Rectal smooth muscle tissue (tissue), 1 donor: ENCODE data around the gene SPOP.

ENCODE experiments used
- H3K27ac ChIP-seq: one replicate; pipeline ENCODE4 v1.7.0; 2013; ENCODE audit warnings: low read depth, low read length, inconsistent platforms
- H3K27me3 ChIP-seq: one replicate; pipeline ENCODE4 v1.7.0; 2013; ENCODE audit warnings: low read length; ENCODE audit not compliant: control insufficient read depth, insufficient read depth
- H3K36me3 ChIP-seq: one replicate; pipeline ENCODE4 v1.7.0; 2013; ENCODE audit warnings: low read length; ENCODE audit not compliant: control insufficient read depth, insufficient read depth
- H3K4me1 ChIP-seq: one replicate; pipeline ENCODE4 v1.7.0; 2013; ENCODE audit warnings: low read length; ENCODE audit not compliant: control insufficient read depth, insufficient read depth
- H3K4me3 ChIP-seq: one replicate; pipeline ENCODE4 v1.7.0; 2013; ENCODE audit warnings: low read length
- H3K9ac ChIP-seq: one replicate; pipeline ENCODE4 v1.7.0; 2013; ENCODE audit warnings: low read length

Gene SPOP

GRCh38 chr17:49597436-49597835 is 80.5 kb downstream of the SPOP start:
- Histone ChIP-seq H3K27me3 (no peaks in the 10 kb centered on the region), H3K36me3 (peaks cover 43% of the 10 kb centered on the region), H3K4me3 (no peak overlapping the region), H3K4me1 (peaks cover 14% of the 10 kb centered on the region), H3K27ac (peak overlapping the region; percentile 49), H3K9ac (no peak overlapping the region)

- Histone ChIP-seq H3K4me3 (no peak overlapping the region), H3K36me3 (peaks cover 41% of the 10 kb centered on the region), H3K27ac (no peak overlapping the region), H3K9ac (no peak overlapping the region), H3K27me3 (no peaks in the 10 kb centered on the region), H3K4me1 (peaks cover 7% of the 10 kb centered on the region)
Observed at GRCh38 chr17:49596613-49597244, 81.2 kb downstream of the SPOP start.

GRCh38 chr17:49595980-49596379 is 81.9 kb downstream of the SPOP start:
- peaks cover 6% of the 10 kb centered on the region for H3K4me1 ChIP-seq
- no peak overlapping the region for H3K4me3 ChIP-seq
- no peak overlapping the region for H3K27ac ChIP-seq
- H3K27me3 ChIP-seq = no peaks in the 10 kb centered on the region
- no peak overlapping the region for H3K9ac ChIP-seq
- H3K36me3 ChIP-seq = peaks cover 40% of the 10 kb centered on the region

GRCh38 chr17:49595328-49595727 is 82.6 kb downstream of the SPOP start:
- no peaks in the 10 kb centered on the region for H3K27me3 ChIP-seq
- H3K4me3 ChIP-seq = no peak overlapping the region
- peaks cover 6% of the 10 kb centered on the region for H3K4me1 ChIP-seq
- no peak overlapping the region for H3K27ac ChIP-seq
- no peak overlapping the region for H3K9ac ChIP-seq
- peaks cover 34% of the 10 kb centered on the region for H3K36me3 ChIP-seq

- H3K27ac ChIP-seq = no peak overlapping the region
- H3K4me1 ChIP-seq = no peaks in the 10 kb centered on the region
- no peak overlapping the region for H3K9ac ChIP-seq
- H3K27me3 ChIP-seq = no peaks in the 10 kb centered on the region
- H3K4me3 ChIP-seq = no peak overlapping the region
- H3K36me3 ChIP-seq = peaks cover 21% of the 10 kb centered on the region
Observed at GRCh38 chr17:49592263-49592662, 85.6 kb downstream of the SPOP start.

- Histone ChIP-seq H3K9ac (no peak overlapping the region), H3K27me3 (no peaks in the 10 kb centered on the region), H3K4me3 (no peak overlapping the region), H3K36me3 (peaks cover 9% of the 10 kb centered on the region), H3K4me1 (no peaks in the 10 kb centered on the region), H3K27ac (no peak overlapping the region)
Observed at GRCh38 chr17:49590874-49591273, 87.0 kb downstream of the SPOP start.

GRCh38 chr17:49589577-49589927 is 88.3 kb downstream of the SPOP start:
- Histone ChIP-seq H3K4me3 (no peak overlapping the region), H3K36me3 (peaks cover 9% of the 10 kb centered on the region), H3K9ac (no peak overlapping the region), H3K27me3 (no peaks in the 10 kb centered on the region), H3K27ac (no peak overlapping the region), H3K4me1 (no peaks in the 10 kb centered on the region)

- H3K9ac ChIP-seq = no peak overlapping the region
- no peaks in the 10 kb centered on the region for H3K4me1 ChIP-seq
- H3K27me3 ChIP-seq = no peaks in the 10 kb centered on the region
- H3K36me3 ChIP-seq = peaks cover 9% of the 10 kb centered on the region
- no peak overlapping the region for H3K27ac ChIP-seq
- no peak overlapping the region for H3K4me3 ChIP-seq
Observed at GRCh38 chr17:49588726-49589576, 88.9 kb downstream of the SPOP start.

- H3K27ac ChIP-seq = no peak overlapping the region
- no peaks in the 10 kb centered on the region for H3K27me3 ChIP-seq
Observed at GRCh38 chr17:49588312-49588711, 89.6 kb downstream of the SPOP start.

GRCh38 chr17:49587366-49588073 is 90.4 kb downstream of the SPOP start:
- no peak overlapping the region for H3K27ac ChIP-seq
- H3K4me3 ChIP-seq = no peak overlapping the region
- peaks cover 7% of the 10 kb centered on the region for H3K36me3 ChIP-seq
- H3K9ac ChIP-seq = no peak overlapping the region
- H3K27me3 ChIP-seq = no peaks in the 10 kb centered on the region
- no peaks in the 10 kb centered on the region for H3K4me1 ChIP-seq

More at GRCh38 chr17:49588312-49588711, 89.6 kb downstream of the SPOP start:
- H3K9ac ChIP-seq = no peak overlapping the region
- H3K4me3 ChIP-seq = no peak overlapping the region
- no peaks in the 10 kb centered on the region for H3K4me1 ChIP-seq
- peaks cover 7% of the 10 kb centered on the region for H3K36me3 ChIP-seq

- Histone ChIP-seq H3K36me3 (no peaks in the 10 kb centered on the region), H3K4me3 (no peak overlapping the region), H3K4me1 (no peaks in the 10 kb centered on the region), H3K9ac (no peak overlapping the region), H3K27me3 (no peaks in the 10 kb centered on the region), H3K27ac (no peak overlapping the region)
Observed at GRCh38 chr17:49585422-49586027, 92.4 kb downstream of the SPOP start.

GRCh38 chr17:49583889-49584288 is 94.0 kb downstream of the SPOP start:
- peaks cover 3% of the 10 kb centered on the region for H3K36me3 ChIP-seq
- no peak overlapping the region for H3K4me3 ChIP-seq
- H3K27ac ChIP-seq = no peak overlapping the region
- no peaks in the 10 kb centered on the region for H3K27me3 ChIP-seq
- no peaks in the 10 kb centered on the region for H3K4me1 ChIP-seq
- no peak overlapping the region for H3K9ac ChIP-seq
